Spleen (tissue), 11 donors: ENCODE results near the gene PLA2G4B. TPM values are rescaled to one million over a fixed set of nuclear protein-coding genes. Genes with fewer than 3 reads are reported as not detected.

Experiments used
- DNase-seq: peaks from one replicate; pipeline ENCODE4 v3.0.0-alpha.2; 2020
- H3K27ac ChIP-seq, 8 donors: fragments of 200-600 bp; sonication (generic) in 7 of 8; 1 replicate in 4 of 8; 2 replicates in 4 of 8; pipeline versions ENCODE4 v1.5.0 to v1.8.0; 2016 to 2021; ENCODE audit warnings: inconsistent platforms in 4 of 8, mild to moderate bottlenecking in 4 of 8, moderate library complexity in 1 of 8
- H3K27me3 ChIP-seq, 7 donors: fragments of 200-600 bp; sonication (generic) in 6 of 7; replicated peaks in 1 of 7; 1 replicate in 4 of 7; 2 replicates in 3 of 7; pipeline versions ENCODE4 v1.5.0 to v1.8.0; 2016 to 2021; ENCODE audit warnings: inconsistent platforms in 3 of 7, mild to moderate bottlenecking in 1 of 7
- H3K36me3 ChIP-seq, 6 donors: fragments of 200-600 bp; sonication (generic) in 5 of 6; 1 replicate in 4 of 6; 2 replicates in 2 of 6; pipeline versions ENCODE4 v1.5.0 to v1.8.0; 2016 to 2021; ENCODE audit warnings: inconsistent platforms in 2 of 6
- H3K4me1 ChIP-seq, 6 donors: fragments of 200-600 bp; sonication (generic) in 5 of 6; 1 replicate in 3 of 6; 2 replicates in 3 of 6; pipeline versions ENCODE4 v1.5.0 to v1.8.0; 2016 to 2021; ENCODE audit warnings: inconsistent platforms in 3 of 6
- H3K4me3 ChIP-seq, 8 donors: fragments of 200-600 bp; sonication (generic) in 7 of 8; 1 replicate in 4 of 8; 2 replicates in 4 of 8; pipeline versions ENCODE4 v1.5.0 to v1.8.0; 2016 to 2021; ENCODE audit warnings: inconsistent platforms in 4 of 8, mild to moderate bottlenecking in 4 of 8, moderate library complexity in 2 of 8
- H3K9me3 ChIP-seq, 8 donors: fragments of 200-600 bp; sonication (generic) in 7 of 8; 1 replicate in 4 of 8; 2 replicates in 4 of 8; pipeline versions ENCODE4 v1.5.0 to v1.8.0; 2016 to 2021; ENCODE audit warnings: inconsistent platforms in 4 of 8
- POLR2A ChIP-seq, 3 donors: fragments of 450-650 bp; IDR thresholded peaks; one replicate each; pipeline ENCODE4 v1.5.1; 2017; ENCODE audit warnings: antibody characterized with exemption in 3 of 3, mild to moderate bottlenecking in 1 of 3
- POLR2AphosphoS5 ChIP-seq, 3 donors: sonication (generic); formaldehyde crosslinking; IDR thresholded peaks; one replicate each; pipeline ENCODE4 v1.5.1; 2017; ENCODE audit warnings: antibody characterized with exemption in 3 of 3
- WGBS, 5 donors: extraction: QIAGEN DNeasy Blood & Tissue Kit in 3 of 5; methylation state at CpG; one replicate each; pipeline versions ENCODE4 v1.1.5 to v1.1.7; 2013 to 2018; 5-methylcytosine and 5-hydroxymethylcytosine counted together
- intact Hi-C: fragments of 100-400 bp; cut with DNase I; formaldehyde crosslinking; loops from one replicate; pipeline ENCODE4 v1.15.0; 2023; ENCODE audit warnings: low total_unique reads
- polyA plus RNA-seq, 3 donors: library from polyadenylated mRNA; stranded (reverse); fragments of 200-250 nt; gene quantifications; one replicate each; pipeline ENCODE4 v1.2.1, GENCODE V29; 2013
- total RNA-seq, 7 donors: library from RNA; depleted of rRNA in 3 of 7; stranded (reverse); fragments of >200 nt in 3 of 7; fragmentation: NEBNext Ultra II Directional in 4 of 7; extraction: Animal tissue kit (Norgen Biotek cat#: 25700) in 4 of 7; gene quantifications; one replicate each; pipeline versions ENCODE4 v1.1.0 to v1.2.1, GENCODE V29; 2016 to 2021
- TF ChIP-seq, protein P1 (sequence below), 11 experiments: fragments of 200-600 bp in 7 of 11; fragments of 450-650 bp in 4 of 11; sonication (generic) in 4 of 11; IDR thresholded peaks in 8 of 11; conservative IDR thresholded peaks in 3 of 11; 1 replicate in 7 of 11; 2 replicates in 4 of 11; pipeline versions ENCODE4 v1.4.0 to v1.8.0; 2016 to 2021; ENCODE audit warnings: antibody characterized with exemption in 11 of 11, inconsistent platforms in 4 of 11, mild to moderate bottlenecking in 1 of 11
- donor health status: healthy with polysubstance abuse.
- donor health status: DM: no; HTN: no; CAD: no; lungs with moderate emphysema.
- donor health status: DM: no; HTN: no; CAD: no.
- donor health status: Bipolar disorder and iron deficiency.
- donor health status: healthy.
- donor health status: DM: no; HTN: no; CAD: no.
- donor health status: DM: yes; HTN: yes; CAD: no.

Gene PLA2G4B
- total and polyA plus RNA-seq, 10 donors: 4.0 to 20.8 (median 11.8) TPM

DNA sequence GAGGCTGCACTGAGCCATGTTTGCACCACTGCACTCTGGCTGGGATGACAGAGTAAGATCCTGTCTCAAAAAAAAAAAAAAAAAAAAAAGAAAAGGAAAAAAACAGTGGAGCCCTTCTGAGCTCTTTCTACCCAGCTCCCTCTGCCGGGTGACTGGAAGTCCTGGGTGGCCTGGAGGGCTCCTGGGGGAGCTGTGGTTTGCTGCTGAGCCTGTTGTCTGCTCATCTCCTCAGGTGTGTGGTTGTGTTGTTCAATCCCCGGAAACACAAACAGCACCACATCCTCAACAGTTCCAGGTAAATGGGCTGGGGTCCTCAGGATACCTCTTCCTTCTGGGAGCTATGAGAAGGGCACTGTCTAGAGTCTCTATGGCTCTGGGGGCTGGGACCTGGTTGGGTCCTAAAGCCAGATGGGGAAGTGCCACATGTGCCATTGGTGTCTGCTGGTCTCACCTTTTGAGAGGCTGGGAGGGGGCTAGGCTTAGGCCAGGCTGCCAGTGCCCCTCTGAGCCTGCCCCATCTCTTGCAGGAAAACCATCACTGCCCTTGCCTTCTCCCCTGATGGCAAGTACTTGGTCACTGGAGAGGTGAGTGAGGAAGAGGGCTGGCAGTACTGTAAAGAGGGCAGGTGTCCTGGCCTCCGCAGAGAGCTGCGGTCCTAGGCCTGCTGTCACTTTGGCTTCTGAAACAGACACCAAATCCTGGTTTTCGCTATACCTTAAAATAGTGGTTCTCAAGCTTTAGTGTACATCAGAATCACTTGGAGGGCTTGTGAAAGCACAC is 27.8 kb upstream of the PLA2G4B start:
- Histone ChIP-seq H3K4me3 (no peak overlapping the region), H3K27me3 (no peaks in the 10 kb centered on the region), H3K4me1 (peaks cover 0 to 27% (median 9%) of the 10 kb centered on the region in 6 donors), H3K27ac (peak overlapping the region in 1 of 8 donors; percentile 19), H3K9me3 (no peaks in the 10 kb centered on the region), H3K36me3 (peaks cover 0 to 56% (median 25%) of the 10 kb centered on the region in 6 donors)
- intact Hi-C loops: loop anchor here (2.0 to 10.0 kb wide), 3 partner anchors 38 to 209 kb away; no protein-coding TSS in a partner anchor
- TF ChIP-seq POLR2AphosphoS5 (IDR thresholded peaks at IDR 0.05) (no peak), POLR2A (IDR thresholded peaks at IDR 0.05) (no peak)
- TF ChIP-seq, protein P1, sequence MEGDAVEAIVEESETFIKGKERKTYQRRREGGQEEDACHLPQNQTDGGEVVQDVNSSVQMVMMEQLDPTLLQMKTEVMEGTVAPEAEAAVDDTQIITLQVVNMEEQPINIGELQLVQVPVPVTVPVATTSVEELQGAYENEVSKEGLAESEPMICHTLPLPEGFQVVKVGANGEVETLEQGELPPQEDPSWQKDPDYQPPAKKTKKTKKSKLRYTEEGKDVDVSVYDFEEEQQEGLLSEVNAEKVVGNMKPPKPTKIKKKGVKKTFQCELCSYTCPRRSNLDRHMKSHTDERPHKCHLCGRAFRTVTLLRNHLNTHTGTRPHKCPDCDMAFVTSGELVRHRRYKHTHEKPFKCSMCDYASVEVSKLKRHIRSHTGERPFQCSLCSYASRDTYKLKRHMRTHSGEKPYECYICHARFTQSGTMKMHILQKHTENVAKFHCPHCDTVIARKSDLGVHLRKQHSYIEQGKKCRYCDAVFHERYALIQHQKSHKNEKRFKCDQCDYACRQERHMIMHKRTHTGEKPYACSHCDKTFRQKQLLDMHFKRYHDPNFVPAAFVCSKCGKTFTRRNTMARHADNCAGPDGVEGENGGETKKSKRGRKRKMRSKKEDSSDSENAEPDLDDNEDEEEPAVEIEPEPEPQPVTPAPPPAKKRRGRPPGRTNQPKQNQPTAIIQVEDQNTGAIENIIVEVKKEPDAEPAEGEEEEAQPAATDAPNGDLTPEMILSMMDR (IDR thresholded peaks at IDR 0.05 in 8 of 11, conservative IDR thresholded peaks at IDR 0.05 in 3 of 11): no peak
- 77 to 89% (median 82%) methylated on average over 5 of the region's 5 CpGs for WGBS, 5 donors
- DNase-seq: no peak

DNA sequence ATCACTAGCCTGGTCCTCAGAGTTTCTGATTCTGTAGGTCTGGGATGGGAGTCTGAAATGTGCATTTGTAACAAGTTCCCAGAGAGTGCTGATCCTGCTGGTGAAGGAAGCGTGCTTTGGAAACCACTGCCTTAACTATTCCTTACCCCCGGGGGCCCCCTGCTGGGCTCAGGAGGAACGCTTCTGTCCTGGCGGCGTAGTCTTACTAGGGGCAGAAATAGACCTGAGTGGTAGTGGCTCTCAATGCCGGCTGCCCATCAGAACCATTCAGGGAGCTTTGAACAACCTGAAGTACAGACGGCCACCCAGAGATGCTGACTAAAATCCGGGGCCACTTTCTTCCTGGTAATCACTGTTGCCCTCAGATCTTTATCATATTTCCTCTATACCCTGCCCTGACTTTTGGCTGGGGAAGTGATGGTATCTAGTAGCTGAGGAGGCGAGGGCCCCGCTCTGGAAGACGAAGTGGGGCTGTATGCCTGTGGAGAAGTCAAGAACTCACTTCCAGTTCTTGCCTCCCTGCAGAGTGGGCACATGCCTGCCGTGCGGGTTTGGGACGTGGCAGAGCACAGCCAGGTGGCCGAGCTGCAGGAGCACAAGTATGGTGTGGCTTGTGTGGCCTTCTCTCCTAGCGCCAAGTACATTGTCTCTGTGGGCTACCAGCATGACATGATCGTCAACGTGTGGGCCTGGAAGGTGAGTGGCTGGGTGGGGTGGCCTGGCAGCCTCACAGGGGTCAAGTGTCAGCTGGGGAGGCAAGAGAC is 27.0 kb upstream of the PLA2G4B start:
- Histone ChIP-seq H3K4me3 (no peak overlapping the region), H3K27ac (no peak overlapping the region), H3K36me3 (peaks cover 0 to 56% (median 30%) of the 10 kb centered on the region in 6 donors), H3K27me3 (no peaks in the 10 kb centered on the region), H3K9me3 (no peaks in the 10 kb centered on the region), H3K4me1 (peaks cover 0 to 27% (median 9%) of the 10 kb centered on the region in 6 donors)
- DNase-seq: peak; percentile 93
- intact Hi-C loops: loop anchor here (2.0 to 10.0 kb wide), 3 partner anchors 39 to 209 kb away; no protein-coding TSS in a partner anchor
- TF ChIP-seq POLR2A (IDR thresholded peaks at IDR 0.05) (no peak), POLR2AphosphoS5 (IDR thresholded peaks at IDR 0.05) (no peak)
- TF ChIP-seq, protein P1 (IDR thresholded peaks at IDR 0.05 in 8 of 11, conservative IDR thresholded peaks at IDR 0.05 in 3 of 11): peak; percentile 78 to 95 (median 90)
- 43 to 47% (median 45%) methylated on average over 18 of the region's 18 CpGs for WGBS, 5 donors

DNA sequence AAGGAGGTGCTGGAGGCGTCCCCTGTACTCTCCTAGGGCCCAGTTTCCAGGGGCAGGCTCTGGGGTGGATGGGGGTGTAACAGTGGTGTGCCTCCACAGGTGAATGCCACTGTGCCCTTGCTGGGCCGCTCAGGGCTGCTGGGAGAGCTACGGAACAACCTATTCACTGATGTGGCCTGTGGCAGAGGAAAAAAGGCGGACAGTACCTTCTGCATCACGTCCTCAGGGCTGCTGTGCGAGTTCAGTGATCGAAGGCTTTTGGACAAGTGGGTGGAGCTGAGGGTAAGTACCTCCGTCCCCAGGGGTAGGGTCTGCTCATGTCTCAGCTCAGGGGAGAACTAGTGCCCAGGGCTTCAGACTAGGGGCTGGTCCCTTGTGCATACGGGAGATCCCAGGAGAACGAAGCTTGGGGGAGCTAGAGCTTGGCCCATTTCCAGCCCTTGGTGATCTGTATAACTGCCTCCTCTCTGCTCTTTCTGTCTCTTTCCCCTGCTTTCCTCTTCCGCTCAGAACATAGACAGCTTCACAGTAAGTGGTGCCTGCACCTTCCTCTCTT is 25.7 kb upstream of the PLA2G4B start:
- H3K27me3 ChIP-seq: no peaks in the 10 kb centered on the region
- DNase-seq: peak; percentile 55
- intact Hi-C loops: loop anchor here (5.0 to 10.0 kb wide), 2 partner anchors 92 to 211 kb away; no protein-coding TSS in a partner anchor
- no peak overlapping the region for H3K4me3 ChIP-seq
- 92 to 96% (median 94%) methylated on average over 7 to 11 of the region's 11 CpGs for WGBS, 5 donors
- no peak for TF ChIP-seq POLR2A (IDR thresholded peaks at IDR 0.05)
- TF ChIP-seq, protein P1 (IDR thresholded peaks at IDR 0.05 in 8 of 11, conservative IDR thresholded peaks at IDR 0.05 in 3 of 11): no peak
- no peak for TF ChIP-seq POLR2AphosphoS5 (IDR thresholded peaks at IDR 0.05)
- no peaks in the 10 kb centered on the region for H3K9me3 ChIP-seq
- H3K4me1 ChIP-seq: peaks cover 0 to 27% (median 9%) of the 10 kb centered on the region in 6 donors
- no peak overlapping the region for H3K27ac ChIP-seq
- peaks cover 0 to 66% (median 43%) of the 10 kb centered on the region in 6 donors for H3K36me3 ChIP-seq
